ENCODE measurements around the gene VEGFC.

- TF ChIP-seq TAF1 (IDR thresholded peaks at IDR 0.05; ENCODE audit: low read depth, low read length) = no peak
- no peak for TF ChIP-seq POLR2A (IDR thresholded peaks at IDR 0.05; ENCODE audit: low read depth, low read length)
- TF ChIP-seq POLR2AphosphoS5 (IDR thresholded peaks at IDR 0.05; ENCODE audit: low read depth, low read length) = no peak
These were observed 41.8 kb upstream of the VEGFC start for GRCh38 chr4:176834531-176834930.

Measured in GM12891 (cell line).